SK-N-SH (cell line): Measurements from ENCODE around the gene THPO.

ENCODE experiments used
- EP300 ChIP-seq, 2 experiments: IDR thresholded peaks; 2 replicates each; pipeline versions ENCODE4 v1.4.0 to v1.6.1; 2012; ENCODE audit warnings: borderline replicate concordance in 1 of 2, low read depth in 1 of 2, low read length in 1 of 2
- SMC3 ChIP-seq: IDR thresholded peaks from 2 replicates; pipeline ENCODE4 v1.6.1; 2012; ENCODE audit warnings: low read depth, low read length, improper control_type of control experiment
- TF ChIP-seq, protein P1 (sequence below): fragments of 200-600 bp; sonication (generic); IDR thresholded peaks from 2 replicates; pipeline ENCODE4 v1.6.1; 2017; ENCODE audit warnings: antibody characterized with exemption, mild to moderate bottlenecking, moderate library complexity

DNA sequence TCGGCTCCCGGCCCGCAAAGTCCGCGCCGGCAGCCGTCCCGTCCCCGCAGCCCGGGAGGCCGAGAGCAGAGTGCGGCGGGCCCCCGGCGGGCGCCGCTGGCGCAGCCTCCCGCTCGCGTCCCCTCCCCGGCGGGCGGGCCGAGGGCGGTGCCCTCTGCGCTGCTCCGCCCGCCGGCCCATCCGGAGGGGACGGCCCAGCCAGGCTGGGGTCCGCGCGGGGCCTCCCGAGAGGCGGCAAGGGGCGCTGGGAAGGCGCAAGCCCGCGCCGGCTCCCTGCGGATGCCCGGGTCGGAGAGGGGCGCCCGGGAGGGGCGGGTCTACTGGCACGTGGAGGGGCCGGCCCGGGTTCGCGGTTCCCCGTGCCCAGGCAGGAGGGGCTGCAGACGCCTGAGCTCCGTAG, 16.5 kb downstream of the THPO start, which contains the start of the genes CLCN2 and POLR2H:
- TF ChIP-seq EP300 (IDR thresholded peaks at IDR 0.05; ENCODE audit: borderline replicate concordance in 1 of 2, low read depth in 1 of 2, low read length in 1 of 2): no peak
- TF ChIP-seq, protein P1, sequence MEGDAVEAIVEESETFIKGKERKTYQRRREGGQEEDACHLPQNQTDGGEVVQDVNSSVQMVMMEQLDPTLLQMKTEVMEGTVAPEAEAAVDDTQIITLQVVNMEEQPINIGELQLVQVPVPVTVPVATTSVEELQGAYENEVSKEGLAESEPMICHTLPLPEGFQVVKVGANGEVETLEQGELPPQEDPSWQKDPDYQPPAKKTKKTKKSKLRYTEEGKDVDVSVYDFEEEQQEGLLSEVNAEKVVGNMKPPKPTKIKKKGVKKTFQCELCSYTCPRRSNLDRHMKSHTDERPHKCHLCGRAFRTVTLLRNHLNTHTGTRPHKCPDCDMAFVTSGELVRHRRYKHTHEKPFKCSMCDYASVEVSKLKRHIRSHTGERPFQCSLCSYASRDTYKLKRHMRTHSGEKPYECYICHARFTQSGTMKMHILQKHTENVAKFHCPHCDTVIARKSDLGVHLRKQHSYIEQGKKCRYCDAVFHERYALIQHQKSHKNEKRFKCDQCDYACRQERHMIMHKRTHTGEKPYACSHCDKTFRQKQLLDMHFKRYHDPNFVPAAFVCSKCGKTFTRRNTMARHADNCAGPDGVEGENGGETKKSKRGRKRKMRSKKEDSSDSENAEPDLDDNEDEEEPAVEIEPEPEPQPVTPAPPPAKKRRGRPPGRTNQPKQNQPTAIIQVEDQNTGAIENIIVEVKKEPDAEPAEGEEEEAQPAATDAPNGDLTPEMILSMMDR: no peak
- no peak for TF ChIP-seq SMC3
